ENCODE data around the gene DUSP1.

DUSP1 gene

GRCh38 chr5:172735141-172735831 lies 35.7 kb downstream of the DUSP1 start:
- Mint-ChIP-seq H3K36me3 (ENCODE audit: low read depth) (no peaks in the 10 kb centered on the region), H3K27me3 (no peaks in the 10 kb centered on the region), H3K4me3 (no peak overlapping the region), H3K4me1 (ENCODE audit: low read depth) (no peaks in the 10 kb centered on the region), H3K27ac (no peak overlapping the region), H3K9me3 (no peaks in the 10 kb centered on the region)

GRCh38 chr5:172733974-172734346 lies 37.0 kb downstream of the DUSP1 start:
- Mint-ChIP-seq H3K4me3 (no peak overlapping the region), H3K36me3 (ENCODE audit: low read depth) (no peaks in the 10 kb centered on the region), H3K9me3 (no peaks in the 10 kb centered on the region), H3K27ac (no peak overlapping the region), H3K4me1 (ENCODE audit: low read depth) (no peaks in the 10 kb centered on the region), H3K27me3 (no peaks in the 10 kb centered on the region)

- Mint-ChIP-seq H3K9me3 (no peaks in the 10 kb centered on the region), H3K4me3 (no peak overlapping the region), H3K36me3 (ENCODE audit: low read depth) (no peaks in the 10 kb centered on the region), H3K27me3 (no peaks in the 10 kb centered on the region), H3K27ac (no peak overlapping the region), H3K4me1 (ENCODE audit: low read depth) (no peaks in the 10 kb centered on the region)
Observed at GRCh38 chr5:172733131-172733973, 37.6 kb downstream of the DUSP1 start.

- no peak overlapping the region for H3K4me3 Mint-ChIP-seq
- H3K36me3 Mint-ChIP-seq (ENCODE audit: low read depth): no peaks in the 10 kb centered on the region
- H3K4me1 Mint-ChIP-seq (ENCODE audit: low read depth): no peaks in the 10 kb centered on the region
- no peaks in the 10 kb centered on the region for H3K27me3 Mint-ChIP-seq
- no peaks in the 10 kb centered on the region for H3K9me3 Mint-ChIP-seq
- no peak overlapping the region for H3K27ac Mint-ChIP-seq
Observed at GRCh38 chr5:172732201-172732865, 38.7 kb downstream of the DUSP1 start.

- H3K4me3 Mint-ChIP-seq: no peak overlapping the region
- no peaks in the 10 kb centered on the region for H3K4me1 Mint-ChIP-seq (ENCODE audit: low read depth)
- no peak overlapping the region for H3K27ac Mint-ChIP-seq
- H3K36me3 Mint-ChIP-seq (ENCODE audit: low read depth): no peaks in the 10 kb centered on the region
- H3K27me3 Mint-ChIP-seq: no peaks in the 10 kb centered on the region
- no peaks in the 10 kb centered on the region for H3K9me3 Mint-ChIP-seq
Observed at GRCh38 chr5:172731680-172732074, 39.3 kb downstream of the DUSP1 start.

GRCh38 chr5:172730981-172731679 lies 39.9 kb downstream of the DUSP1 start:
- no peaks in the 10 kb centered on the region for H3K4me1 Mint-ChIP-seq (ENCODE audit: low read depth)
- H3K27me3 Mint-ChIP-seq: no peaks in the 10 kb centered on the region
- no peak overlapping the region for H3K27ac Mint-ChIP-seq
- H3K36me3 Mint-ChIP-seq (ENCODE audit: low read depth): no peaks in the 10 kb centered on the region
- no peaks in the 10 kb centered on the region for H3K9me3 Mint-ChIP-seq
- no peak overlapping the region for H3K4me3 Mint-ChIP-seq

- no peaks in the 10 kb centered on the region for H3K36me3 Mint-ChIP-seq (ENCODE audit: low read depth)
- H3K27ac Mint-ChIP-seq: no peak overlapping the region
- no peaks in the 10 kb centered on the region for H3K27me3 Mint-ChIP-seq
- no peaks in the 10 kb centered on the region for H3K4me1 Mint-ChIP-seq (ENCODE audit: low read depth)
- H3K4me3 Mint-ChIP-seq: no peak overlapping the region
- H3K9me3 Mint-ChIP-seq: no peaks in the 10 kb centered on the region
Observed at GRCh38 chr5:172730222-172730621, 40.8 kb downstream of the DUSP1 start.

- Mint-ChIP-seq H3K4me1 (ENCODE audit: low read depth) (no peaks in the 10 kb centered on the region), H3K9me3 (no peaks in the 10 kb centered on the region), H3K4me3 (no peak overlapping the region), H3K36me3 (ENCODE audit: low read depth) (no peaks in the 10 kb centered on the region), H3K27ac (no peak overlapping the region), H3K27me3 (no peaks in the 10 kb centered on the region)
Observed at GRCh38 chr5:172729588-172729987, 41.4 kb downstream of the DUSP1 start.

- H3K27me3 Mint-ChIP-seq: no peaks in the 10 kb centered on the region
- H3K36me3 Mint-ChIP-seq (ENCODE audit: low read depth): no peaks in the 10 kb centered on the region
- no peak overlapping the region for H3K4me3 Mint-ChIP-seq
- no peaks in the 10 kb centered on the region for H3K4me1 Mint-ChIP-seq (ENCODE audit: low read depth)
- no peaks in the 10 kb centered on the region for H3K9me3 Mint-ChIP-seq
- no peak overlapping the region for H3K27ac Mint-ChIP-seq
Observed at GRCh38 chr5:172728481-172729241, 42.3 kb downstream of the DUSP1 start.

GRCh38 chr5:172727551-172727950 lies 43.4 kb downstream of the DUSP1 start:
- no peak overlapping the region for H3K4me3 Mint-ChIP-seq
- H3K27ac Mint-ChIP-seq: no peak overlapping the region
- no peaks in the 10 kb centered on the region for H3K9me3 Mint-ChIP-seq
- H3K27me3 Mint-ChIP-seq: no peaks in the 10 kb centered on the region
- H3K36me3 Mint-ChIP-seq (ENCODE audit: low read depth): no peaks in the 10 kb centered on the region
- peaks cover 3% of the 10 kb centered on the region for H3K4me1 Mint-ChIP-seq (ENCODE audit: low read depth)

GRCh38 chr5:172726966-172727365 lies 44.0 kb downstream of the DUSP1 start:
- Mint-ChIP-seq H3K9me3 (no peaks in the 10 kb centered on the region), H3K27me3 (no peaks in the 10 kb centered on the region), H3K4me1 (ENCODE audit: low read depth) (peaks cover 9% of the 10 kb centered on the region), H3K36me3 (ENCODE audit: low read depth) (no peaks in the 10 kb centered on the region), H3K27ac (no peak overlapping the region), H3K4me3 (no peak overlapping the region)

GRCh38 chr5:172725785-172726184 lies 45.2 kb downstream of the DUSP1 start:
- no peaks in the 10 kb centered on the region for H3K27me3 Mint-ChIP-seq
- peaks cover 18% of the 10 kb centered on the region for H3K4me1 Mint-ChIP-seq (ENCODE audit: low read depth)
- H3K27ac Mint-ChIP-seq: no peak overlapping the region
- no peak overlapping the region for H3K4me3 Mint-ChIP-seq
- no peaks in the 10 kb centered on the region for H3K36me3 Mint-ChIP-seq (ENCODE audit: low read depth)
- H3K9me3 Mint-ChIP-seq: no peaks in the 10 kb centered on the region

GRCh38 chr5:172725273-172725672 lies 45.7 kb downstream of the DUSP1 start:
- H3K27ac Mint-ChIP-seq: no peak overlapping the region
- no peaks in the 10 kb centered on the region for H3K27me3 Mint-ChIP-seq
- peaks cover 18% of the 10 kb centered on the region for H3K4me1 Mint-ChIP-seq (ENCODE audit: low read depth)
- H3K4me3 Mint-ChIP-seq: no peak overlapping the region
- no peaks in the 10 kb centered on the region for H3K36me3 Mint-ChIP-seq (ENCODE audit: low read depth)
- H3K9me3 Mint-ChIP-seq: no peaks in the 10 kb centered on the region

Measured in stimulated activated naive CD8-positive, alpha-beta T cell treated with anti-CD3 and anti-CD28 coated beads, Interleukin-15, Interleukin-2, amounts not matched to agents 100 ng/mL and 50 ng/mL, for 24 hours (primary cell).